NT2/D1 (cell line): ENCODE results near the gene U2AF2.

Source experiments
- YY1 ChIP-seq: IDR thresholded peaks from 2 replicates; pipeline ENCODE4 v1.6.1; 2011; ENCODE audit not compliant: insufficient read length, insufficient read depth
- ZNF274 ChIP-seq: IDR thresholded peaks from 2 replicates; pipeline ENCODE4 v1.6.1; 2011; ENCODE audit warnings: mild to moderate bottlenecking, low read depth, low read length

DNA sequence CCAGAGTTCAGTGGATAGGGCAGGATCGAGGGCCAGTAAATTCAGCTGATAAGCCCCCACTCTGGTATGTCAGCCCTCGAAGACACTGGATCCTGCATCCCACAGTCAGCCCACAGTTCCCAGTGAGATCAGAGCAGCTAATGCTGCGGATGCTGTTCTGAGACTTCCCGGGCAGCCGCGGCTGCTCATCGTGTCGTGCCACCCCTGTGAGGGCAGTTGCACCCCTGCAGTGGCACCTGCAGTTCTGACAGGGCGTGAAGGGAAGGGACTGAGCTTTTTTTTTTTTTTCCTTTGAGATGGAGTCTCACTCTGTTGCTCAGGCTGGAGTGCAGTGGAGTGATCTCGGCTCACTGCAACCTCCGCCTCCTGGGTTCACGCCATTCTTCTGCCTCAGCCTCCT, 12.7 kb downstream of the U2AF2 start:
- TF ChIP-seq YY1, result no peak
- TF ChIP-seq ZNF274, result no peak
